Hematopoietic multipotent progenitor cell treated with erythropoietin and hydrocortisone succinate and interleukin-3 and kit ligand, for 4 days (in vitro differentiated cells): ENCODE measurements around the gene CD3D.
A peak's percentile ranks its signal among the peaks of the same experiment; 100 is the strongest.

Source experiments
- DNase-seq: peaks from one replicate; pipeline ENCODE4 v3.0.0-alpha.2; 2015

The CD3D gene

DNA sequence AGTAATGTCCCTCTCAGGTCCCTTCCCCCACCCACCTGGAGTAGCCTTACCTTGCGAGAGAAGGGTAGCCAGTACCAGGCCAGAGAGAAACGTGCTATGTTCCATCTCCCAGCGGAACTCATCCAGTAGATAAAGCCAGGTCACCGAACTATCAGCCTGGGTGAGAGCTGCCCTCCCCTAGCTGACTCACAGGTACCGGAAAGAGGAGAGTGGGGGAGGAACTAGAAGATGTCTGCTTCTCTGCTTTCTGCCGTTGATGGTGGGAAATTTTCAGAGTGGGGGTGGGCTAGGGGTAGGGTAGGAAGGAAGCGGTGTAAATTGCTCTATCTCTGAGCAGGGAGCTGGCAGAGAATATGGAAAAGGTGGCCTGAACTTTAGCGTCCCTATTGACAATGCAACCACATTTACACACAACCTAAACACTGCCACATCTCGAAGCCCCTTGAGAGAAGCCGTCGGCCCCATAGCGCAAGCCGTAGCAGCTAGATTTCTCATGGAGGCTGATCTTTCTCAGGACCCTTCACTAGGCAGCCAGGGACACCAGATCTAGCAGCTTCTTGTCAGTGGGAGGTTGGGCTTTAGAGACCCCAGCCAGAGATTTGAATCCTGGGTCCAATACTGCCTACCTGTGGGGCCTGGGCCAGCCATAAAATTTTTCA, at the start of gene CD3D:
Gene CD3D (minus strand): TSS at position 203 of the 659 bp plus-strand sequence. CDS start 98 bp downstream, at position 105.
- DNase-seq = no peak

DNA sequence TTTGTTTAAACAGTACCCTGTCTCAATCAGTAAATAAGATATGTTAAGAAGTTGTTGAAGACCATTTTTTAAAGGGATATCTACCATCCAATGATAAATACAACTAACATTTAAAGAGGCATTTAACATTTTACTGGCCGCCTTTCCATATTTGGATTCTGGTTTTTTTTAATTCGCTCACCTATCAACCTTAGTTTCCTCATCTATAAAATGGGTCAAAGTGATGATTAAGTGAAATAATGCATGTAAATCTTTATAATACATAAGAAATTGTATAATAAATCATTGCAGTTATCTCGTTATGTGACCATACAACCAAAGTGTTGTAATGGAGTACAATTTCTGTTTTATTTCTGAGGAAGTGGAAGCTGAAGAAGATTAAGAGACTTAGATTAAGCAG, 41.2 kb upstream of the CD3D start:
- no peak for DNase-seq

DNA sequence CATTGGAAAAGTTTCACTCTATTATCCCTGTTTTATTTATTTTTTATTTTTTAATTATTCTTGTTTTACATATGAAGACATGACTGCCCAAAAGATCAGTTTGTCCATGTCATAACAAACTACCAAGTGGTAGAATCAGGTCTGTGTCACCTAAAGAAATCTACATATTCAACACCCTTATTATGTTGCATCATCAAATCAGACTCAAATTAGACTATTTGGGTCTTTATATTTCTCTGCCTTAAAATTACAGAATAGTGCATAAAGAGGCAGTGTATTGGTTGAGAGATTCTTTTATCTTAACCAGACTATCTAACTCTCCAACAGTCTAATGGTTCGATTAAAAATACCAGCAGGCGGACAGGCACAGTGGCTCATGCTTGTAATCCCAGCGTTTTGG, 40.4 kb upstream of the CD3D start:
- no peak for DNase-seq

DNA sequence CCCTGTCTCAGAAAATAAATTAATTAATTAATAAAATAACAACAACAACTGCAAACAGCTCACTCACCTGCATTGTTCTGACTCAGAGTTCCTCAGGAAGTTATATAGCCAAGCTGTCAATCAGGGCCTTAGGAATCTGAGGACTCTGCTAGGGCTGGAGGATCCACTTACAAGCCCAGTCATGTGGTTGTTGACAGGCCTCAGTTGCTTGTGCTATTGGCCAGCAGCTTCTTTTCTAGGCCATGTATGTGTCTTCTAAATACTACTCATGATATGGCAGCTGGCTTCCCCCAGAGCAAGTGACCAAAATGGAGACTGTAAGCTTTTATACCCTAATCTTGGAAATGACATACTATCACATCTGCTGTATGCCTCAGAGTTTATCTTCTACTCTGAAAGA, 38.1 kb upstream of the CD3D start:
- DNase-seq = no peak

DNA sequence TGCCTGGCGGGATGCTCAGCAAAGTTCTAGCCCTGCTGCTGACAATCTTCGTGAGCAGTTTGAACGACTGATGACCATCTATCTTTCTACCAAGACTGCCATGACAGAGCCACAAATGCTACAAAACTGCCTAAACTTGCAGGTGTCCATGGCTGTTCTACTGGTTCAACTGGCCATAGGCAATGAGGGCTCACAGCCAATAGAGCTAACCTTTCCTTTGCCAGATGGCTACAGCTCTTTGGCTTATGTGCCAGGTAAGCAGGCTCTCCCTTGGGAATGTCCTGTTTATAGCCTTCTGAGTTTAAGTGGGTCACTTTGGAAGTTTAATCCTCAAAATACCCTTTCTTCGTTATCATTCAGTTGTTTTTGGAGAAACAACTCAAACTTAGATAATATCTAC, 37.0 kb upstream of the CD3D start:
- no peak for DNase-seq

DNA sequence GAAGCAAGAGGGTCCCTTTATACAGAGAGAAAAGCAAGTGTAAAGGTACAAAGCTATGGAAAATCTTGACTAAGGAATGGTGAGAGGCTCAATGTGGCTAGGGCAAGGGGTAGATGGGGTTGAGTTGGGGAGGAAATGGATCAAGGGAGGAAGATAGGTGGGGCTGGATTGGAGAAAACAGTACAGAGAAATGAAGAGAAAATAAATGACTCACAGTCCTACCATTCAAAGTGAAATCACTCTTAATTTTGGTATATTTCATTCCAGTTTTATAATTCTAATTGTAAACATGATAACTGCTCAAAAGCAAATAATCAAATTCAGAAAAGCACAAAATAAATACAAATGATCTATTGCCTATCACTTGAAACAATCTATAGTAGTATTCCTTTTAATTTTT, 33.5 kb upstream of the CD3D start:
- no peak for DNase-seq

DNA sequence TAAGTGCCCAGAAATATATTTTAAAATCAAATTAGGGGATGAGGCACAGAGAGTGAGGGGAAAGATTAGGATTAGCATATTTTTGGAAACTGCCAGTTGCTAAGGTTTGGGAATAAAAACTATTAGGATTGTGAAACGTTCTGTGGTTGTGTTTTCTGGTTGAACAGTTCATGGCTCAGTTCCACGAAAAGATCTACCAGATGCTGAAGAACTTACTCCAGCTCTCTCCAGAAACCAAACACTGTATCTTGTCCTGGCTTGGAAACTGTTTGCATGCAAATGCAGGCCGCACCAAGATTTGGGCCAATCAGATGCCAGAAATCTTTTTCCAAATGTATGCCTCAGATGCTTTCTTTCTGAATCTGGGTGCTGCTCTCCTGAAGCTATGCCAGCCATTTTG, 32.2 kb upstream of the CD3D start:
- no peak for DNase-seq

DNA sequence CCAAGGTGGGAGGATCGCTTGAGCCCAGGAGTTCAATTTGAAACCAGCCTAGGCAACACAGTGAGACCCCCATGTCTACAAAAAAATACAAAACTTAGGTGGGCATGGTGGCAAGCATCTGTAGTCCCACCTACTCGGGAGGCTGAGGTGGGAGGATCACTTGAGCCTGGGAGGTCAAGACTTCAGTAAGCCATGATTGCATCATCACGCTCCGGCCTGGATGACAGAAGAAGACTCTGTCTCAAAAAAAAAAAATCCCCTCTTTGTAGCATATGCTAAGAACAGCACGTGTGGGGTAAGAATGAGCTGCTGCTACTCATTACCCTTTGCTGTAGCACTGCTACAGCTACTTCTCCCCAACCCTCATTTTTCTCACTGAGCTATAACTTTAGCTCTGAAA, 31.4 kb upstream of the CD3D start:
- no peak for DNase-seq

DNA sequence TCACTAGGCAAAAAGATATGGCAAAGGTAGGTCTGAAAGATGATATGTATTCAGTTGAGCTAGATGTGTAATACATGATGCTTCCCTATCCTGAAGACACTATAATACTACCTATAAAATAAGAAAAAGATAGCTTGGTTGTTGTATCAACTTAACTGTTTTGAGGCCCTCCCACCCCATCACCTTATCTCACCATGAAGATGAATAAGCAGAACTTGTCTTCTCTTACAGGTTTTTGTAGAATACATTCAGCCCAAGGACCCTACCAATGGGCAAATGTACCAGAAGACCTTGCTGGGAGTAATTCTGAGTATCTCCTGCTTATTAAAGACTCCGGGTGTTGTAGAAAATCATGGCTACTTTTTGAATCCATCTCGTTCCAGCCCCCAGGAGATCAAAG, 30.8 kb upstream of the CD3D start:
- DNase-seq = no peak

DNA sequence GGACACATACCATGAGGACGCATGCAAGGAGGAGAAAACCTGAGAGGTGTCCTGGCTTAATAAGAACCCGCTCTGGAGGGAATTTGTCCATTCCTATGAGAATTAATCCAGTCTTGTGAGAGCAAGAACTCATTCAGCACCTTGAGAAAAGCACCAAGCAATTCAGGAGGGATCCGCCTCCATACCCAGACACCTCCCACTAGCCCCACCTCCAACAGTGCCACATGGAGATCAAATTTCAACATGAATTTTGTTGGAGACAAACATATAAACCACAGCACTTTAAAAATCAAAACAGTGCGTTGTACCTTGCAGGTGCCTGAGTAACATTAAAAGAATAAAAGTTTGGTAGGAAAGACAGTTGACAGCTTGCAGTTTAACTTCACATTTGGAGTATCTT, 28.3 kb upstream of the CD3D start:
- DNase-seq = no peak

DNA sequence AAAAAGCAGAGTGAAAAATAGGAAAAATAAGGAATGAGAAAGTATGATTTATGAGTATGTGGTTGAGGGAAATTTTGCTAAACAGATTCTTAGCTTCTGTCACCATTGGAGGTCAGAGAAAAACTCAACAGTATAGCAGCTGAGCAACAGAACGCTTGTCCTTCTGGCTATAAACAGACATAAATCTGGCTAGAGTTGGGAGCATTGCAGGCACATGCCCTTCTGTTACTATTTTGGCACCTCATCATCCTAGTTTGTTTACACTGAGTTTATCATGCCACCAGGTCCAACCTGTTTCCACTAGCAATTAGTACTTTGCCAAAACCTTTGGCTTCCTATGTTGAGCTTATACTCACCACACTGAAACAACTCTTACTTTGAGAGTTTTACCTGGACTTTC, 23.8 kb upstream of the CD3D start:
- no peak for DNase-seq

DNA sequence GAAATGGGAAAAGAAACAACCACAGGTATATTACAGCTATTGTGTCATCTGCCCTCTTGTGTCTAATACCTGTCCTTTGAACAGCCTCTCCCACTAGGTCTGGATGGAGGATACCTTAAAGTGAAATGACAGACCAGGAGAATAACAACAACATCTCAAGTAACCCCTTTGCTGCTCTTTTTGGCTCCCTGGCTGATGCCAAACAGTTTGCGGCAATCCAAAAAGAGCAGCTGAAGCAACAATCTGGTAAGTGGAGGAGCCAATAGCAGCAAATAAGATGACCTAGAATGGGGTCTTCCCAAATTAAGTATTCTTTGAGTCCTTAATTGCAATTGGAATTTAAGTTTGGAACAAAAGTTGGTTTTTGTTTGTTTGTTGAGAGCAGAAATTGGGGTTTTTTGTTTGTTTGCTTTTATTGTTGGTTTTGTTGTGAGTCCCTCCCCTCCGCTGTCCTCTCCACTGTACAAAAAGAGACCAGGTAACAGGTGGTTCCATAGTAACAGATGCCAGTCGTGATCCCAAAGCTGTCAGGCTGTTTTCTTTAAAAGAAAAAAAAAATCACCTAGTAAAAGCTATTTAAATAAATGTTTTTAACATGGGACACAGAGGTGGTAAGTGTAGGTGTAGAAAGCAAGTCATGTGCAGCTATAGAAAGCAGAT, 22.6 kb upstream of the CD3D start:
- no peak for DNase-seq

DNA sequence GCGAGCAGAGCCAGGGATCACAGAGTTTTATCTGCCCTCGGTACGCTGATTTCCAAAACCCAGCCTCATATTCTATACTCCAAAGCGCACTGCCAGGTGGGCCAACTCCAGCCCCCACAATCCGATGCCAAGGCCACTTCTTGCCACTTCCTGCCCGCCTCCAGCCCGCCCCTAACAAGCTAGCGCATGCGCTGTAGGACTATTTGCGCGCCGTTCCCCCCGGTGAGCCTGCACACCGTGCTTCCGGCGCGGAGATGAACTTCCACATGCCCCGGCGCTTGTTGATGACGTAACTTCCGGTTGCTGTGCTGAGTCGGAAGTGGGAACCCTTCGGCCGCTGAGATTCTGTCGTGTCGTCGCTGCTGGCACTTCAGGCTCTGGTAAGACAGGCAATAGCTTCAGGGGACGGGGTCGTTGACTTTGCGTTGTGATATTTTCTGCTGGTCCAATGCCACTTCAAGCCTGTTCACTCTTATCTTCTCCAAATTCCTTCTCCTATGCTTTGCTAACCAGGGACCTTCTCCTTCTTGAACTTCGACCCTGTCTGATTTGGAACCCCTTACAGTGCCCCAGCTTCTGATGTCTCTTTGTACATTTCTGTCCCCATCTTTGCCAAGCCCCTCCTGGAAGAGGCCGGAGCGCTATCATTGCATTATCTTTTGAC, 16.9 kb upstream of the CD3D start, which contains the start of gene UBE4A:
Gene UBE4A (plus strand): TSS at position 306 of the 664 bp plus-strand sequence. CDS start 5,481 bp downstream, outside the sequence.
- DNase-seq = peak; percentile 98

DNA sequence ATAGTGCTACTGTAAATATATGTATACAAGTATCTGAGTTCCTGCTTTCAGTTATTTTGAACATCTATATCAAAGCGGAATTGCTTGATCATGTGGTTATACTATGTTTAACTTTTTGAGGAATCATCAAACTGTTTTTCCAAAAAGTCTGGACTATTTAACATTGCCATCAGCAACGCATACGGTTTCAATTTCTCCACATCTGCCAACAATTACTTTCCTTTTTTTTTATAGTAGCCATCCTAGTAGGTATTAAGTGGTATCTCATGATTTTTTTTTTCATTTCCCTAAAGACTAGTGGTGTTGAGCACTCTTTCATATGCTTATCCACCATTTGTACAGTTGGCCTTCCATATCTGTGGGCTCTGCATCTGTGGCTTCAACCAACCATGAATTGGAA, 15.6 kb upstream of the CD3D start:
- DNase-seq = no peak

DNA sequence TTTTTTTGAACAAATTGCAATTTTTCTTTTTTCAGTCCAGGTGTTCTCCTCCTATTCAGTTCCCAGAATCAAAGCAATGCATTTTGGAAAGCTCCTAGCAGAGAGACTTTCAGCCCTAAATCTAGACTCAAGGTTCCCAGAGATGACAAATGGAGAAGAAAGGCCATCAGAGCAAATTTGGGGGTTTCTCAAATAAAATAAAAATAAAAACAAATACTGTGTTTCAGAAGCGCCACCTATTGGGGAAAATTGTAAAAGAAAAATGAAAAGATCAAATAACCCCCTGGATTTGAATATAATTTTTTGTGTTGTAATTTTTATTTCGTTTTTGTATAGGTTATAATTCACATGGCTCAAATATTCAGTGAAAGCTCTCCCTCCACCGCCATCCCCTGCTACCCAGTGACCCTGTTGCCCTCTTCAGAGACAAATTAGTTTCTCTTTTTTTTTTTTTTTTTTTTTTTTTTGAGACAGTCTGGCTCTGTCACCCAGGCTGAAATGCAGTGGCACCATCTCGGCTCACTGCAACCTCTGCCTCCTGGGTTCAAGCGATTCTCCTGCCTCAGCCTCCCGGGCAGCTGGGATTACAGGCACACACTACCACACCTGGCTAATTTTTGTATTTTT, 10.7 kb upstream of the CD3D start:
- peak; percentile 78 for DNase-seq

DNA sequence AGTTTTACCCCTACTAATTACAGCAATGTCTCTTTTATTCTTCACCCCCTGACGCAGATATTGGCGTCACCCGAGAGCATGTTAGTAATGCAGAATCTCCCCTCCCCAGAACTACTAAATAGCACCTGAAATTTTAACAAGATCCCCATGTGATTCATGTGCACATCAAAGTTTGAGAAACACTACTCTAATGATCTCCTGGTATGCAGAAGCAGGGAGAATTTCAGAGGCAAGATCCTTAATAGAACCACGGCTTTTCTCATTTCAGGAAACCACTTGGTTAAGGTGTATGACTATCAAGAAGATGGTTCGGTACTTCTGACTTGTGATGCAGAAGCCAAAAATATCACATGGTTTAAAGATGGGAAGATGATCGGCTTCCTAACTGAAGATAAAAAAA, 7.0 kb upstream of the CD3D start:
- no peak for DNase-seq

DNA sequence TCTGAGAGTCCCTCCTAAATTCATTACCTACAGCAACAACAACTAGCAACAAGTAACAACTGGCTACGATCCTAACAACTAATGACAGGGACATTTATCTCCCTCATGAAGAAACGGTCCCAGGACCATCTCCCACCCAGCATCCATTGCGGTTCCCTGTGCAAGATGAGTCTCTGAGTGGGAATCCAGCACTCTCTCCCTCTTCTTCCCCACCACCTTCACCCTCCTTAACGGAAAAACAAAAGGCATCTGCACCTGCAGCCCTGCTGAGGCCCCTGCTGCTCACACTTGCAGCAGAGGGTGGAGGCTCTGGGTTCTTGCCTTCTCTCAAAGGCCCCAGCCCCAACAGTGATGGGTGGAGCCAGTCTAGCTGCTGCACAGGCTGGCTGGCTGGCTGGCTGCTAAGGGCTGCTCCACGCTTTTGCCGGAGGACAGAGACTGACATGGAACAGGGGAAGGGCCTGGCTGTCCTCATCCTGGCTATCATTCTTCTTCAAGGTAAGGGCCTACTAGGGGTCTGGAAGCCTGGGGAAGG, 1.5 kb upstream of the CD3D start, which contains the start of gene CD3G:
Gene CD3G (plus strand): TSS at position 364 of the 535 bp plus-strand sequence. CDS start 80 bp downstream, at position 444.
- no peak for DNase-seq

DNA sequence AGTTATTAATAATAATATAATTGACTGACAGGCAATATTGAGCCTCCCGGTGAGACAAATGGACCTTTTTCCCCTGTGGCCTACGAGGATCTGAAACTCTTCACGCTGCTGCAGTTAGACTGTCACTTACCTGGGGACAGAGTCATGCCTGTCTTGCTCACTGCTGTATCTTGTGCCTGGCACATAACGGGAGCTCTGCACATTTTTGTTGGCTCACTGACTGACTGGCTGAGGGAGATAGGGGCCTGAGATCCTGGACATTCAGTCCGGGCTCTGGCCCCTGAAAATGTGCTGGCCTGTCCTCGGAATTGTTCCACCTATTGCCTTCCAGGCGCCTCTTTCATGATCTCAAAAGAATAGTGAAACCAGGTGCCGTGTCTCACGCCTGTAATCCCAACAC, 743 bp upstream of the CD3D start:
- no peak for DNase-seq

DNA sequence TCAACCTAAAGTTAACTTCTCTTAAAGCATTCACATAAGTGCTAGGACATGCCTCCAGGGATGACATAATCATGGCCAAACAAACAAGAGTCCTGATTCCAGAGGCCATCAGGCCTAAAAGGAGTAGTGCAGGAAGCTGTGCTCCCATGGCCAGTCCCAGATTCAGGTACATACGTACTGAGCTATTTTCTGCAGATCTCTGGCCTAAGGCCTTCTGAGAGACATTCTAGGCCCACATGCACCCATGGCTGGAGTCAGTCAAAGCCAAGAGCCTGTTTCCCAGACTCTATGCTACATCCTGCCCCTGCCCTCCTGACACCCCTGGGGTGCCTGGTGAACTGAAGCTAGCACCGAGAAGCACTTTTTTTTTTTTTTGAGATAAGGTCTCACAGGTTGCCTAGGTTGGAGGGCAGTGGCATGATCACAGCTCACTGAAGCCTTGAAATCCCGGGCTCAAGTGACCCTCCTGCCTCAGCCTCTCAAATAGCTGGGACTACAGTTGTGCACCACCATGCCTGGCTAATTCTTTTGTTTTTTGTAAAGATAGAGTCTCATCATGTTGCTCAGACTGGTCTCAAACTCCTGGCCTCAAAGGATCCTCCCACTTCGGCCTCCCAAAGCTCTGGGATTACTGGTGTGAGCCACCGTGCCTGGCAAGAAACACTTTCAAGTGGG, 553 bp downstream of the CD3D start:
- no peak for DNase-seq

DNA sequence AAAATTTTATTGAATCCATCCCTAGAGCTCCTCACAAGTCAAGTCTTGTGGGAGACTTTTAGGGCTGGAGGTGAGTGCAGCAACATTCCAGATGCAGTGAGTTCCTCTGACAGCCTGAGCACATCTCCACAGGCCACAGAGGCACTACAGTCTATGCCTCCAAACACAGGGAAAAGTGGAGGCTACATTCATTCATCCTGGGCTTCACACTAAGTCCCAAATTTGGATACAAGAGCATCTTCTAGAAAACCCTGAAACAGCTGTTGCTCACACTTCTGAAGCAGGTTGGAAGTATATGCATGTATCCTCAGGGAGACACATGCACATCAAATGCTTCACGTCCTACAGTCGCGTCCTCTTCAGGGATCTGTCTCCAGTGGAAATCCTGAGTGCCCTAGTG, 1.2 kb downstream of the CD3D start:
- no peak for DNase-seq

DNA sequence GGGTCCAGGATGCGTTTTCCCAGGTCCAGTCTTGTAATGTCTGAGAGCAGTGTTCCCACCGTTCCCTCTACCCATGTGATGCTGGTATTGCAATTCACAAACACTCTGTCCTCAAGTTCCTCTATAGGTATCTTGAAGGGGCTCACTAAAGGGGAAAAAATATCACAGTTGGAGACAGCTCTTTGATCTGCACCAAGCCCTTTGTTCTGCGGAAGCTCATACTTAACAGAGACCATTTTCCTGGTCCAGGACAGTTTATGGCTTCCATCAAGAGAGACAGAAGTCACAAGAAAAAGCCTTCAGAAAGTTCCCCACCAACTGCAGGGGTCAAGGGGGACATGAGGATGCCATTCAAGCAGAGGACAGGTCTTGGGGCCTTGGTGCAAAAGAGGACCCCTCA, 2.1 kb downstream of the CD3D start:
- no peak for DNase-seq

DNA sequence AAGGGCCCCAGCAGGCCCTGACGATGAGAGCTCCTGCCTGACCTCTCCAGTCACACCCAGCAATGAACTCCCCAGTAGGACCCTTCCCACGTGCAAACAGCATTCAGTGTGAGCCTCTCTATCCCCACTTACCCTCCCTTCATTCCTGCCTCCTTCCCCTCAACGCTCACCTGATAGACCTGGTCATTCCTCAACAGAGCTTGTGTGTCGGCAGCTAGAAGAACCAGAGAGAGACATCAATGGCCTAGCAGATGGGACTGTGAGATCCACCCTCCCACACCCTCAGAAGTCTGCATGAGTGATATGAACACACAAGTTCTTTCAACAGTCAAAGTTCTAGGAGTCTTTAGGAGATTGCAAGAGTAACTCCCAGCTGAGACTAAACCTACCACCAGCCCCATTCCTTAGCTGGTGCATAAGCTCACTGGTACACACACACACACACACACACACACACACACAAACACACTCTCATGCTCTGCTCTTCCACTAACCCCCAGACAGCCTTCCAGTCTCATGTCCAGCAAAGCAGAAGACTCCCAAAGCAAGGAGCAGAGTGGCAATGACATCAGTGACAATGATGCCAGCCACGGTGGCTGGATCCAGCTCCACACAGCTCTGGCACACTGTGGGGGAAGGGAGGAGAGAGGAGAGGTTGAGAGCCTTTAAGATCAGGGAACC, 3.1 kb downstream of the CD3D start:
- DNase-seq = no peak
